ENCODE results near the gene ANAPC15.

Gene ANAPC15

DNA sequence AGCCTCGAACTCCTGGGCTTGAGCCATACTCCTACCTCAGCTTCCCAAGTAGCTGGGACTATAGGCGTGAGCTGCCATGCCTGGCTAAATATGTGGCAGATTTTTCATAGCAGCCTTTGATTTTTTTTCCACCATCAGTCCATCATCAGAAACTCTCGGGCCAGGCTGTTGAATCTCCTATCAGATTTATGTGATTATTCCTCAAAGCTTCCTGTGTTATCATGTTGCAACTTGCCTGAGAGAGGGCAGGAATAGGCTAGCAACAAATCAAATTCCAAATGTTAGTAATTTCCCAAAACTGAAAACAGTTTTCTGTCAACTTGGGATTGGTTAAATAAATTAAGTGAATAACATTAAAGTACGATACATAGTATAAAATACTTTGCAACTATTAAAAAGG, 28.4 kb downstream of the ANAPC15 start:
- DNase-seq, result no peak
- peaks cover 9% of the 10 kb centered on the region for H3K79me2 ChIP-seq (ENCODE audit: control insufficient read depth, insufficient read depth, low read length)
- H3K23ac ChIP-seq (ENCODE audit: low read length), result no peak overlapping the region
- no peak overlapping the region for H4K5ac ChIP-seq (ENCODE audit: low read length)
- H3K56ac ChIP-seq (ENCODE audit: low read length), result no peak overlapping the region
- H2BK15ac ChIP-seq (replicated peaks; ENCODE audit: low read depth), result no peak overlapping the region
- no peak overlapping the region for H2BK120ac ChIP-seq (ENCODE audit: low read depth, low read length)
- H3K27ac ChIP-seq (ENCODE audit: low read depth, low read length), result no peak overlapping the region
- H3K4ac ChIP-seq (ENCODE audit: low read depth, low read length), result no peak overlapping the region
- no peak overlapping the region for H2AK5ac ChIP-seq (ENCODE audit: low read length)
- H4K8ac ChIP-seq (ENCODE audit: low read depth, low read length), result no peak overlapping the region
- no CpG with 5 or more reads among the region's 4 CpGs for WGBS (ENCODE audit: extremely low coverage, insufficient coverage, low lambda C conversion rate)
- no peak overlapping the region for H3K9ac ChIP-seq (ENCODE audit: low read length)
- peaks cover 4% of the 10 kb centered on the region for H3K4me1 ChIP-seq (ENCODE audit: control insufficient read depth, low read depth, low read length)
- no peak overlapping the region for H3K18ac ChIP-seq (ENCODE audit: low read length)
- no peaks in the 10 kb centered on the region for H3K27me3 ChIP-seq (ENCODE audit: insufficient read depth, low read length, poor library complexity)
- no peaks in the 10 kb centered on the region for H3K36me3 ChIP-seq (ENCODE audit: control insufficient read depth, insufficient read depth, low read length)
- no peak overlapping the region for H3K4me3 ChIP-seq (ENCODE audit: low read length)
- no peak overlapping the region for H3K4me2 ChIP-seq (ENCODE audit: low read length)
- no peak overlapping the region for H2BK5ac ChIP-seq (ENCODE audit: low read length)
- H3K79me1 ChIP-seq (ENCODE audit: low read length), result peaks cover 3% of the 10 kb centered on the region

DNA sequence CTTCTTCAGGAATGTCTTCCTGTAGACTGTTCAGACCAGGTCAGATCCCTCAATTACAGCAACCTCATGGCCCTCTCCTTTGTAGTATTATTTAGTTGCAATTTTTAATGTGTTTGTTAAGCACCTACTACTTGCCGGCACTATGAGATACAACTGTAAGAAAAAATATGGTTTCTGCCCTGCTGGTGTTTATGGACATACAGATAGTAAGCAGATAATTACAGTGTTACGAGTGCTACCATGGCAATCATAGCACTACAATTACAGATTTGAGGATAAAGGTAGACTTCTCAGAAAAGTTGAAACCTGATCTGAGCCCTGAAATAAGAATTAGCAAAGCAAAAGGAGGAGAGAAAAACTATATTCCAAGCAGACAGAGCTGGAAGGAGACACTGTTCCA, 29.1 kb downstream of the ANAPC15 start:
- no peak overlapping the region for H3K56ac ChIP-seq (ENCODE audit: low read length)
- H3K79me2 ChIP-seq (ENCODE audit: control insufficient read depth, insufficient read depth, low read length), result peaks cover 16% of the 10 kb centered on the region
- no peak overlapping the region for H3K9ac ChIP-seq (ENCODE audit: low read length)
- H3K4me3 ChIP-seq (ENCODE audit: low read length), result no peak overlapping the region
- H3K4ac ChIP-seq (ENCODE audit: low read depth, low read length), result no peak overlapping the region
- no peak overlapping the region for H2AK5ac ChIP-seq (ENCODE audit: low read length)
- no peak overlapping the region for H2BK120ac ChIP-seq (ENCODE audit: low read depth, low read length)
- H3K36me3 ChIP-seq (ENCODE audit: control insufficient read depth, insufficient read depth, low read length), result no peaks in the 10 kb centered on the region
- H2BK5ac ChIP-seq (ENCODE audit: low read length), result no peak overlapping the region
- peaks cover 3% of the 10 kb centered on the region for H3K79me1 ChIP-seq (ENCODE audit: low read length)
- no peak overlapping the region for H4K5ac ChIP-seq (ENCODE audit: low read length)
- no peak overlapping the region for H3K18ac ChIP-seq (ENCODE audit: low read length)
- no peak overlapping the region for H4K8ac ChIP-seq (ENCODE audit: low read depth, low read length)
- DNase-seq, result no peak
- no peak overlapping the region for H3K27ac ChIP-seq (ENCODE audit: low read depth, low read length)
- no peak overlapping the region for H3K23ac ChIP-seq (ENCODE audit: low read length)
- H3K27me3 ChIP-seq (ENCODE audit: insufficient read depth, low read length, poor library complexity), result no peaks in the 10 kb centered on the region
- no peak overlapping the region for H2BK15ac ChIP-seq (replicated peaks; ENCODE audit: low read depth)
- no peaks in the 10 kb centered on the region for H3K4me1 ChIP-seq (ENCODE audit: control insufficient read depth, low read depth, low read length)
- H3K4me2 ChIP-seq (ENCODE audit: low read length), result no peak overlapping the region
- WGBS (ENCODE audit: extremely low coverage, insufficient coverage, low lambda C conversion rate), result no CpG with 5 or more reads among the region's 2 CpGs

DNA sequence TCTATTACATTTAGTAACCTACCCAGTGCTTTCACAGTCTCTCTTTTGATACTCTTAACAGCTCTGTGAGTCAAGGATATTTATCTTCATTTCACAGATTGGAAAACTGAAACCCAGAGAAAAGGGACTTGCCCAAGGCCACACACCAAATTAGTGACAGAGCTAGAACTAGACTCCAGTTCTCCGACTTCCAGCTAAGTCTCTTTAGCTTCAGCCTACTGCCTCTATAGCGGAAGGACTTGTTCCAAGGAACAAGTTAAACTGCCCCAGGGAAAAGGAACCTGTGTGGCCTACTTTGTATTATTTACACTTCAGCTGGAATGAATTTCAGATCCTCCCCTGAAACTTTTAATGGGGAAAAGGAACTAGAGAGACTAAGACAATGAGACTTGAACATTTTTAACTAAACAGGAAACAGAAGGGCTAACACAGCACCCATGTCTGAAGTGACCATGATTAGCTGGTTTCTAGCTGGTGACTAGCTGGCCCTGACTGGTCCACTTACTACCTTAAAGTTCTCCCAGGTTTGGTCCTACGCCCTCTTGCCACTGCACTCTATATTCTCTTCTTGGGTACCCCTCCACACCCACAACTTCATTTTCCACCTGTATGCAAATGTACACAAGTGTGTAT, 30.6 kb downstream of the ANAPC15 start:
- H3K79me2 ChIP-seq (ENCODE audit: control insufficient read depth, insufficient read depth, low read length), result peaks cover 24% of the 10 kb centered on the region
- no peak overlapping the region for H2AK5ac ChIP-seq (ENCODE audit: low read length)
- H3K56ac ChIP-seq (ENCODE audit: low read length), result no peak overlapping the region
- H3K79me1 ChIP-seq (ENCODE audit: low read length), result peaks cover 3% of the 10 kb centered on the region
- H3K27ac ChIP-seq (ENCODE audit: low read depth, low read length), result no peak overlapping the region
- H4K8ac ChIP-seq (ENCODE audit: low read depth, low read length), result no peak overlapping the region
- H3K23ac ChIP-seq (ENCODE audit: low read length), result no peak overlapping the region
- DNase-seq, result no peak
- no peak overlapping the region for H2BK120ac ChIP-seq (ENCODE audit: low read depth, low read length)
- no peak overlapping the region for H4K5ac ChIP-seq (ENCODE audit: low read length)
- H3K4me3 ChIP-seq (ENCODE audit: low read length), result no peak overlapping the region
- no peak overlapping the region for H3K4me2 ChIP-seq (ENCODE audit: low read length)
- H3K4me1 ChIP-seq (ENCODE audit: control insufficient read depth, low read depth, low read length), result no peaks in the 10 kb centered on the region
- H3K27me3 ChIP-seq (ENCODE audit: insufficient read depth, low read length, poor library complexity), result no peaks in the 10 kb centered on the region
- no peak overlapping the region for H3K18ac ChIP-seq (ENCODE audit: low read length)
- WGBS (ENCODE audit: extremely low coverage, insufficient coverage, low lambda C conversion rate), result no CpG with 5 or more reads among the region's 3 CpGs
- no peaks in the 10 kb centered on the region for H3K36me3 ChIP-seq (ENCODE audit: control insufficient read depth, insufficient read depth, low read length)
- no peak overlapping the region for H3K9ac ChIP-seq (ENCODE audit: low read length)
- H2BK15ac ChIP-seq (replicated peaks; ENCODE audit: low read depth), result no peak overlapping the region
- H3K4ac ChIP-seq (ENCODE audit: low read depth, low read length), result no peak overlapping the region
- H2BK5ac ChIP-seq (ENCODE audit: low read length), result no peak overlapping the region

DNA sequence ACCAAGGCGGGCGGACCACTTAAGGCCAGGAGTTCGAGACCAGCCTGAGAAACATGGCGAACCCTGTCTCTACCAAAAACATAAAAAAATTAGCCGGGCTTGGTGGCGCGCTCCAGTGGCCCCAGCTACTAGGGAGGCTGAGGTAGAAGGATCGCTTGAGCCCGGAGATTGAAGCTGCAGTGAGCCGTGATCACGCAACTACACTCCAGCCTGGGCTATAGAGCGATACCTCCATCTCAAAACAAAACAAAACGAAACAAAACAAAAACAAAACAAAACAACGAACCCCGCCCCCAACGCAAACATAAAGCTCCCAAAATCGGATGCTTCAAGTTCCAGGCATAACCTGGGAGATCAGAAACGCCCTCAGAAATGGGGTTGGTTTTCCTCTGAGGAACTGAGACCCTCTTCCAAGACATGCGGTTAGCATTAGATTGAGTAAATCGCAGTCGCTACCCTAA, 31.3 kb downstream of the ANAPC15 start:
- H3K23ac ChIP-seq (ENCODE audit: low read length), result no peak overlapping the region
- peak overlapping the region; percentile 80 for H3K4me2 ChIP-seq (ENCODE audit: low read length)
- no peaks in the 10 kb centered on the region for H3K27me3 ChIP-seq (ENCODE audit: insufficient read depth, low read length, poor library complexity)
- no peak overlapping the region for H2BK5ac ChIP-seq (ENCODE audit: low read length)
- no peak overlapping the region for H2BK15ac ChIP-seq (replicated peaks; ENCODE audit: low read depth)
- H3K27ac ChIP-seq (ENCODE audit: low read depth, low read length), result peak overlapping the region; percentile 54
- no peak for DNase-seq
- H3K4me3 ChIP-seq (ENCODE audit: low read length), result peak overlapping the region; percentile 64
- H3K79me1 ChIP-seq (ENCODE audit: low read length), result peaks cover 3% of the 10 kb centered on the region
- peaks cover 24% of the 10 kb centered on the region for H3K79me2 ChIP-seq (ENCODE audit: control insufficient read depth, insufficient read depth, low read length)
- peak overlapping the region; percentile 65 for H3K4ac ChIP-seq (ENCODE audit: low read depth, low read length)
- peak overlapping the region; percentile 48 for H2BK120ac ChIP-seq (ENCODE audit: low read depth, low read length)
- no peaks in the 10 kb centered on the region for H3K4me1 ChIP-seq (ENCODE audit: control insufficient read depth, low read depth, low read length)
- no peak overlapping the region for H2AK5ac ChIP-seq (ENCODE audit: low read length)
- 100% methylated on average over 2 of the region's 21 CpGs for WGBS (ENCODE audit: extremely low coverage, insufficient coverage, low lambda C conversion rate)
- no peaks in the 10 kb centered on the region for H3K36me3 ChIP-seq (ENCODE audit: control insufficient read depth, insufficient read depth, low read length)
- peak overlapping the region; percentile 56 for H3K18ac ChIP-seq (ENCODE audit: low read length)
- H3K56ac ChIP-seq (ENCODE audit: low read length), result peak overlapping the region; percentile 94
- H4K8ac ChIP-seq (ENCODE audit: low read depth, low read length), result no peak overlapping the region
- H4K5ac ChIP-seq (ENCODE audit: low read length), result peak overlapping the region; percentile 85
- H3K9ac ChIP-seq (ENCODE audit: low read length), result peak overlapping the region; percentile 84

DNA sequence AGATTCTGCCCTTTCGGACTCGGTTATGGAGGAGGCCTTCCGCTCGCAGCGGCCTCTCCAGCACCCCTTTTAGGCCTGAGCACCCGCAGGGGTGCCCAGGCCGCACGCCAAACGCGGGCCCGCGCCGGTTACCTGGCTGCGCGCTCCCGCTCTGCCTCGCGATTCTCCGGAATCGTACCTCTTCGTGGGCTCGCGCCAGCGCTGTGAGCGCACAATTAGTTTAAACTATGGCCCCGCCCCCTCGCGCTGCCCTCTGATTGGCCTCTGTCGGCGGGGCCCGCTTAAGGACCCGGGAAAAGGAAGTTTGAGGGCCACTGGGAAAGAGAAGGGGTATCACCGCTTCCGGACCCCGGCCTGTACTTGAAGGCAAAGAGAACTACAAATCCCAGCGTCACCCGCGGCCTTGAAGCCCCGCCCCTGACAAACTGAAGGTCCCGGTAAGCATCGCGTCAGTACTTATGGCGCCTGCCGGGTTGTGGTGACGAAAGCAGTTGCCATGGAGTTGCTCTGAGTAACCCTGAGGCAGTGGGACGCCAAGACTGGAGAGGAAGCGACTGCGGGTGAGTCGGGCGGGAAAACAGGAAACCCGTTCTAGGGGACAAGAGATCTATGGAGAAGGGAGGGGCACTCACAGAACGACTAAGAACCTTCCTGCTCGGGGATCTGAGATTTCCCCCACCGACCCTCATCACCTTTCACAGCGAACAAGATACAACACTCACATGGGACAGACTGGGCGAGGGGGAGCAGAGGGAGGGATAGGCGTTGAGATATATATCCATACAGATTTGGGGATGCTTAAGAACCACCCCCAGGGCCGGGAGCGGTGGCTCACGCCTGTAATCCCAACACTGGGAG, 31.9 kb downstream of the ANAPC15 start, which contains the start of the genes LRRC51 and NUMA1:
TSS of gene LRRC51 (plus strand) at position 525 of the 858 bp plus-strand sequence. CDS start 8,234 bp downstream, outside the sequence.
TSS of gene NUMA1 (minus strand) at position 217 of the 858 bp plus-strand sequence. CDS start 44,599 bp downstream, outside the sequence.
- no CpG with 5 or more reads among the region's 60 CpGs for WGBS (ENCODE audit: extremely low coverage, insufficient coverage, low lambda C conversion rate)

More for the DNA sequence above, 31.9 kb downstream of the ANAPC15 start, which contains the start of the genes LRRC51 and NUMA1:
- Histone ChIP-seq H3K18ac (ENCODE audit: low read length) (peak within 1 kb of the TSS; percentile 78), H3K79me1 (ENCODE audit: low read length) (peaks cover 3% of the 10 kb centered on the region), H2BK15ac (replicated peaks; ENCODE audit: low read depth) (no peak within 1 kb of the TSS), H3K56ac (ENCODE audit: low read length) (peak within 1 kb of the TSS; percentile 95), H3K4me2 (ENCODE audit: low read length) (peak within 1 kb of the TSS; percentile 92), H2BK5ac (ENCODE audit: low read length) (peak within 1 kb of the TSS; percentile 79), H2AK5ac (ENCODE audit: low read length) (no peak within 1 kb of the TSS), H3K4me3 (ENCODE audit: low read length) (peak within 1 kb of the TSS; percentile 96), H3K23ac (ENCODE audit: low read length) (no peak within 1 kb of the TSS), H3K9ac (ENCODE audit: low read length) (peak within 1 kb of the TSS; percentile 92), H3K27me3 (ENCODE audit: insufficient read depth, low read length, poor library complexity) (no peaks in the 10 kb centered on the region), H2BK120ac (ENCODE audit: low read depth, low read length) (peak within 1 kb of the TSS; percentile 48), H3K4me1 (ENCODE audit: control insufficient read depth, low read depth, low read length) (no peaks in the 10 kb centered on the region), H4K5ac (ENCODE audit: low read length) (peak within 1 kb of the TSS; percentile 85), H3K79me2 (ENCODE audit: control insufficient read depth, insufficient read depth, low read length) (peaks cover 28% of the 10 kb centered on the region), H3K36me3 (ENCODE audit: control insufficient read depth, insufficient read depth, low read length) (no peaks in the 10 kb centered on the region), H4K8ac (ENCODE audit: low read depth, low read length) (no peak within 1 kb of the TSS), H3K4ac (ENCODE audit: low read depth, low read length) (peak within 1 kb of the TSS; percentile 65), H3K27ac (ENCODE audit: low read depth, low read length) (peak within 1 kb of the TSS; percentile 88)
- DNase-seq, result peak; percentile 100
